SK-N-SH (cell line): Measurements from ENCODE around the gene GPR85. TPM values are rescaled to one million over a fixed set of nuclear protein-coding genes. Genes with fewer than 3 reads are reported as not detected.

Source experiments
- CTCF ChIA-PET: fragments of 300-600, 350-600 bp; formaldehyde crosslinking; extraction: SDS; loops from one replicate; lab custom pipeline; 2021; lab: Yijun Ruan, JAX
- POLR2A ChIA-PET: fragments of 350-600 bp; sonication (Branson Sonifier 250); formaldehyde crosslinking; extraction: SDS; loops from one replicate; lab custom pipeline; 2020; ENCODE audit warnings: antibody characterized with exemption, inconsistent platforms; lab: Yijun Ruan, JAX
- DNase-seq: peaks from one replicate; pipeline ENCODE4 v3.0.0; 2012
- H2AFZ ChIP-seq: fragments of 200-600 bp; sonication (generic); 2 replicates; pipeline ENCODE4 v1.8.1; 2016; ENCODE audit warnings: antibody characterized with exemption, mild to moderate bottlenecking, low read depth
- H3F3A ChIP-seq: fragments of 200-600 bp; sonication (generic); replicated peaks from 2 replicates; pipeline ENCODE3; 2016; ENCODE audit warnings: antibody characterized with exemption, mild to moderate bottlenecking; ENCODE audit not compliant: insufficient read depth
- H3K27ac ChIP-seq, 2 experiments: fragments of 200-500 bp in 1 of 2; fragments of 200-600 bp in 1 of 2; sonication (Bioruptor generic) in 1 of 2; sonication (generic), shearing (Covaris generic) in 1 of 2; 2 replicates each; pipeline versions ENCODE4 v1.5.1 to v1.6.1; 2014 to 2016; ENCODE audit warnings: low read depth in 2 of 2, inconsistent platforms in 1 of 2, low read length in 1 of 2, mild to moderate bottlenecking in 1 of 2, mixed read lengths in 1 of 2
- H3K27me3 ChIP-seq: fragments of 200-600 bp; sonication (generic), shearing (Covaris generic); 2 replicates; pipeline ENCODE4 v1.6.1; 2016; ENCODE audit warnings: mixed run types; ENCODE audit not compliant: insufficient read depth
- H3K36me3 ChIP-seq, 2 experiments: fragments of 200-500 bp in 1 of 2; fragments of 200-600 bp in 1 of 2; sonication (Bioruptor generic) in 1 of 2; sonication (generic) in 1 of 2; replicated peaks in 1 of 2; 2 replicates each; pipeline versions ENCODE3 to v1.5.1; 2014 to 2016; ENCODE audit warnings: low read length in 1 of 2, mild to moderate bottlenecking in 1 of 2; ENCODE audit not compliant: insufficient read depth in 2 of 2, control insufficient read depth in 1 of 2
- H3K4me1 ChIP-seq, 2 experiments: fragments of 200-500 bp in 1 of 2; fragments of 200-600 bp in 1 of 2; sonication (Bioruptor generic) in 1 of 2; sonication (generic), shearing (Covaris generic) in 1 of 2; 2 replicates each; pipeline versions ENCODE4 v1.5.1 to v1.6.1; 2014 to 2016; ENCODE audit warnings: low read depth in 1 of 2, low read length in 1 of 2, mixed run types in 1 of 2; ENCODE audit not compliant: insufficient read depth in 2 of 2, control insufficient read depth in 1 of 2
- H3K4me2 ChIP-seq: fragments of 200-600 bp; sonication (generic), shearing (Covaris generic); 2 replicates; pipeline ENCODE4 v1.6.1; 2017; ENCODE audit warnings: mixed run types
- H3K4me3 ChIP-seq, 2 experiments: fragments of 200-500 bp in 1 of 2; fragments of 200-600 bp in 1 of 2; sonication (Bioruptor generic) in 1 of 2; sonication (generic), shearing (Covaris generic) in 1 of 2; 2 replicates each; pipeline versions ENCODE4 v1.5.1 to v1.8.1; 2014 to 2016; ENCODE audit warnings: low read depth in 2 of 2, inconsistent platforms in 1 of 2, low read length in 1 of 2, mild to moderate bottlenecking in 1 of 2, mixed read lengths in 1 of 2, moderate library complexity in 1 of 2
- H3K79me2 ChIP-seq: fragments of 200-600 bp; sonication (generic); 2 replicates; pipeline ENCODE4 v1.8.1; 2017; ENCODE audit warnings: mild to moderate bottlenecking; ENCODE audit not compliant: insufficient read depth
- H3K9ac ChIP-seq: fragments of 200-600 bp; sonication (generic); 2 replicates; pipeline ENCODE4 v1.6.1; 2017; ENCODE audit warnings: mixed run types
- H3K9me2 ChIP-seq: fragments of 200-600 bp; sonication (generic); 2 replicates; pipeline ENCODE4 v1.6.1; 2017; ENCODE audit warnings: mixed run types
- H3K9me3 ChIP-seq: fragments of 200-600 bp; sonication (generic); 2 replicates; pipeline ENCODE4 v1.6.1; 2017; ENCODE audit warnings: mixed run types, mild to moderate bottlenecking, moderate library complexity
- H4K20me1 ChIP-seq: fragments of 200-600 bp; sonication (generic); 2 replicates; pipeline ENCODE4 v1.6.1; 2017; ENCODE audit warnings: mild to moderate bottlenecking, mixed run types; ENCODE audit not compliant: insufficient read depth
- CHD2 ChIP-seq: fragments of 150-350 bp; IDR thresholded peaks from 2 replicates; pipeline ENCODE4 v1.6.1; 2018; ENCODE audit warnings: low read length; ENCODE audit not compliant: partially characterized antibody
- EP300 ChIP-seq, 2 experiments: IDR thresholded peaks; 2 replicates each; pipeline versions ENCODE4 v1.4.0 to v1.6.1; 2012; ENCODE audit warnings: borderline replicate concordance in 1 of 2, low read depth in 1 of 2, low read length in 1 of 2
- EZH2phosphoT487 ChIP-seq: fragments of 200-600 bp; sonication (generic); IDR thresholded peaks from 2 replicates; pipeline ENCODE4 v1.6.1; 2017; ENCODE audit warnings: low read depth, mixed run types, mild to moderate bottlenecking, antibody characterized with exemption, moderate library complexity, borderline replicate concordance
- JUND ChIP-seq: IDR thresholded peaks from 2 replicates; pipeline ENCODE4 v1.4.0; 2012
- NRF1 ChIP-seq: IDR thresholded peaks from 2 replicates; pipeline ENCODE4 v1.6.1; 2012; ENCODE audit warnings: low read depth, mild to moderate bottlenecking, low read length
- POLR2AphosphoS5 ChIP-seq: IDR thresholded peaks from 2 replicates; pipeline ENCODE4 v1.6.1; 2012; ENCODE audit warnings: low read depth, low read length
- RAD21 ChIP-seq: IDR thresholded peaks from 2 replicates; pipeline ENCODE4 v1.6.1; 2012; ENCODE audit warnings: mild to moderate bottlenecking, low read length
- TAF1 ChIP-seq: IDR thresholded peaks from 2 replicates; pipeline ENCODE4 v1.6.1; 2012; ENCODE audit warnings: low read depth, mild to moderate bottlenecking, low read length, moderate library complexity, borderline replicate concordance
- TCF12 ChIP-seq: IDR thresholded peaks from 2 replicates; pipeline ENCODE4 v1.4.0; 2012
- TEAD4 ChIP-seq: IDR thresholded peaks from 2 replicates; pipeline ENCODE4 v1.4.0; 2012; ENCODE audit warnings: mild to moderate bottlenecking, borderline replicate concordance; ENCODE audit not compliant: insufficient read depth
- WGBS: methylation state at CpG from one replicate; pipeline ENCODE4 v1.1.6; 2017; ENCODE audit warnings: low lambda C conversion rate; 5-methylcytosine and 5-hydroxymethylcytosine counted together
- polyA plus RNA-seq, 3 experiments: library from polyadenylated mRNA; depleted of rRNA; stranded (reverse); fragments of >200 nt; gene quantifications; 2 replicates each; pipeline ENCODE4 v1.2.3, GENCODE V29; 2012
- TF ChIP-seq, protein P1 (sequence below): fragments of 150-350 bp; IDR thresholded peaks from 2 replicates; pipeline ENCODE4 v1.6.1; 2016; ENCODE audit warnings: mild to moderate bottlenecking, low read depth, low read length
- TF ChIP-seq, protein P2 (sequence below): IDR thresholded peaks from 2 replicates; pipeline ENCODE4 v1.4.0; 2012; ENCODE audit warnings: low read depth, borderline replicate concordance
- TF ChIP-seq, protein P3 (sequence below): IDR thresholded peaks from 2 replicates; pipeline ENCODE4 v1.4.0; 2012; ENCODE audit warnings: low read depth, borderline replicate concordance

GPR85 gene
- polyA plus RNA-seq, 1 of the 3 experiments (the other 2 are of a cell fraction), result 2.9 TPM

DNA sequence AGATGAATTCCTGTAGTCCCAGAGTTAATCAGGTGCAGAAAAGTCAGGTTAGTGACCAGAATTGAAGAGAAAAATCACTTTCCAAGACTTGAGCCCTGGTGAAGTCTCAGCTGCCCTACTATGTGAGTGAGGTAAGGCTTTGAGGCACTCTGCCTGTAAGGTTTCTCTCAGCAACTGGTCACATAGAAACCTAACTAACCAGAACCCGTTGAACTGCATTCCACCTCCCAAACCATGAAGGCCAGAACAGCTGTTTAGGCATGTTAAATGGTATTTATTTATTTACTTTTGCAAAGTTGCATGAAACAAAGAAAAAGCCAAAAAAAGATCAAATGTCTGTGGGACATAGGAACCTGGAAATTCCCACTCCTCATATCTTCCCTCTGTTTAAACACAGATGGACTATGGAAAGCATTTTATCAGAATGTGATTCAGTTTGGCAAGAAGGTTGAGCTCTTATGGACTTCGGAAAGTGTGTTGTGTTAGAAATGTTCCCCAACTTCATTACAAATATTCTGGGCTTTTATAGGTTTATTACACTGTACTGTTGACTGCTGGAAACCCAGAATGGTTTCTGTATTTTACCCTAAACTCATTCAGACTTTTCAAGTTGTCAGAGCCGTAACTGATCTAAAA lies 12.8 kb upstream of the GPR85 start:
- H3K79me2 ChIP-seq, result no peaks in the 10 kb centered on the region
- peak overlapping the region in 1 of 2 experiments; percentile 5; a peak in 2 of 4 replicates for H3K27ac ChIP-seq
- no peaks in the 10 kb centered on the region for H3K27me3 ChIP-seq
- DNase-seq, result no peak
- no peaks in the 10 kb centered on the region for H3K9me2 ChIP-seq
- CTCF ChIA-PET, result interaction anchor here (0.8 to 2.0 kb wide), 4 partner anchors 13 to 322 kb away, joined by 4 to 9 read pairs (median 6); partner anchors contain the start of gene GPR85
- peaks cover 0 to 15% of the 10 kb centered on the region in 2 experiments; a peak in 3 of 4 replicates for H3K4me1 ChIP-seq
- H3K36me3 ChIP-seq, result no peaks in the 10 kb centered on the region
- H3K9ac ChIP-seq, result no peak overlapping the region
- H3K9me3 ChIP-seq, result no peaks in the 10 kb centered on the region
- no peaks in the 10 kb centered on the region for H3F3A ChIP-seq
- WGBS, result 74% methylated on average over 3 of the region's 3 CpGs
- H2AFZ ChIP-seq, result no peak overlapping the region; the same call in 1 of the 2 replicates
- TF ChIP-seq RAD21 (no peak), TEAD4 (no peak), TCF12 (no peak), CHD2 (no peak), EZH2phosphoT487 (no peak), NRF1 (no peak), POLR2AphosphoS5 (no peak), JUND (no peak), EP300 (IDR thresholded peaks at IDR 0.05; ENCODE audit: borderline replicate concordance in 1 of 2, low read depth in 1 of 2, low read length in 1 of 2) (no peak), TAF1 (no peak)
- TF ChIP-seq, protein P1, sequence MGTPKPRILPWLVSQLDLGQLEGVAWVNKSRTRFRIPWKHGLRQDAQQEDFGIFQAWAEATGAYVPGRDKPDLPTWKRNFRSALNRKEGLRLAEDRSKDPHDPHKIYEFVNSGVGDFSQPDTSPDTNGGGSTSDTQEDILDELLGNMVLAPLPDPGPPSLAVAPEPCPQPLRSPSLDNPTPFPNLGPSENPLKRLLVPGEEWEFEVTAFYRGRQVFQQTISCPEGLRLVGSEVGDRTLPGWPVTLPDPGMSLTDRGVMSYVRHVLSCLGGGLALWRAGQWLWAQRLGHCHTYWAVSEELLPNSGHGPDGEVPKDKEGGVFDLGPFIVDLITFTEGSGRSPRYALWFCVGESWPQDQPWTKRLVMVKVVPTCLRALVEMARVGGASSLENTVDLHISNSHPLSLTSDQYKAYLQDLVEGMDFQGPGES, result no peak
- TF ChIP-seq, protein P2, sequence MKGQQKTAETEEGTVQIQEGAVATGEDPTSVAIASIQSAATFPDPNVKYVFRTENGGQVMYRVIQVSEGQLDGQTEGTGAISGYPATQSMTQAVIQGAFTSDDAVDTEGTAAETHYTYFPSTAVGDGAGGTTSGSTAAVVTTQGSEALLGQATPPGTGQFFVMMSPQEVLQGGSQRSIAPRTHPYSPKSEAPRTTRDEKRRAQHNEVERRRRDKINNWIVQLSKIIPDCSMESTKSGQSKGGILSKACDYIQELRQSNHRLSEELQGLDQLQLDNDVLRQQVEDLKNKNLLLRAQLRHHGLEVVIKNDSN, result no peak
- TF ChIP-seq, protein P3, sequence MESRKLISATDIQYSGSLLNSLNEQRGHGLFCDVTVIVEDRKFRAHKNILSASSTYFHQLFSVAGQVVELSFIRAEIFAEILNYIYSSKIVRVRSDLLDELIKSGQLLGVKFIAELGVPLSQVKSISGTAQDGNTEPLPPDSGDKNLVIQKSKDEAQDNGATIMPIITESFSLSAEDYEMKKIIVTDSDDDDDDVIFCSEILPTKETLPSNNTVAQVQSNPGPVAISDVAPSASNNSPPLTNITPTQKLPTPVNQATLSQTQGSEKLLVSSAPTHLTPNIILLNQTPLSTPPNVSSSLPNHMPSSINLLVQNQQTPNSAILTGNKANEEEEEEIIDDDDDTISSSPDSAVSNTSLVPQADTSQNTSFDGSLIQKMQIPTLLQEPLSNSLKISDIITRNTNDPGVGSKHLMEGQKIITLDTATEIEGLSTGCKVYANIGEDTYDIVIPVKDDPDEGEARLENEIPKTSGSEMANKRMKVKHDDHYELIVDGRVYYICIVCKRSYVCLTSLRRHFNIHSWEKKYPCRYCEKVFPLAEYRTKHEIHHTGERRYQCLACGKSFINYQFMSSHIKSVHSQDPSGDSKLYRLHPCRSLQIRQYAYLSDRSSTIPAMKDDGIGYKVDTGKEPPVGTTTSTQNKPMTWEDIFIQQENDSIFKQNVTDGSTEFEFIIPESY, result no peak
- TF ChIP-seq, all 33 proteins: peak for 0
- Histone ChIP-seq H4K20me1 (no peaks in the 10 kb centered on the region), H3K4me3 (no peak overlapping the region), H3K4me2 (peak overlapping the region; percentile 23; the same call in 1 of the 2 replicates)
- POLR2A ChIA-PET, result interaction anchor here (0.8 kb wide), 1 partner anchor 17 kb away, joined by 3 read pairs; no protein-coding TSS in a partner anchor
